ENCODE measurements around the gene SEMA5A.

Gene SEMA5A

GRCh38 chr5:9399094-9399493, 146.8 kb downstream of the SEMA5A start:
- in situ Hi-C loops (cut with MboI; ENCODE audit: low pct_unique_long_range_greater_than_20kb, low sequenced_read_pairs, unreplicated experiment), result no loop called here
- no peak for DNase-seq (ENCODE audit: low spot score)

GRCh38 chr5:9398227-9398626, 147.6 kb downstream of the SEMA5A start:
- DNase-seq (ENCODE audit: low spot score), result no peak
- in situ Hi-C loops (cut with MboI; ENCODE audit: low pct_unique_long_range_greater_than_20kb, low sequenced_read_pairs, unreplicated experiment), result no loop called here
- no peak for TF ChIP-seq CTCF (IDR thresholded peaks at IDR 0.05; ENCODE audit: extremely low read depth, insufficient read depth, missing control alignments)

More at GRCh38 chr5:9399094-9399493, 146.8 kb downstream of the SEMA5A start:
- no peak for TF ChIP-seq CTCF (IDR thresholded peaks at IDR 0.05; ENCODE audit: extremely low read depth, insufficient read depth, missing control alignments)

GRCh38 chr5:9396285-9396770, 149.5 kb downstream of the SEMA5A start:
- TF ChIP-seq CTCF (IDR thresholded peaks at IDR 0.05; ENCODE audit: extremely low read depth, insufficient read depth, missing control alignments), result no peak
- no peak for DNase-seq (ENCODE audit: low spot score)
- in situ Hi-C loops (cut with MboI; ENCODE audit: low pct_unique_long_range_greater_than_20kb, low sequenced_read_pairs, unreplicated experiment), result no loop called here

- DNase-seq (ENCODE audit: low spot score), result no peak
- in situ Hi-C loops (cut with MboI; ENCODE audit: low pct_unique_long_range_greater_than_20kb, low sequenced_read_pairs, unreplicated experiment), result no loop called here
- no peak for TF ChIP-seq CTCF (IDR thresholded peaks at IDR 0.05; ENCODE audit: extremely low read depth, insufficient read depth, missing control alignments)
Measured at GRCh38 chr5:9395706-9396105, 150.2 kb downstream of the SEMA5A start.

- TF ChIP-seq CTCF (IDR thresholded peaks at IDR 0.05; ENCODE audit: extremely low read depth, insufficient read depth, missing control alignments), result no peak
Measured at GRCh38 chr5:9394221-9394620, 151.7 kb downstream of the SEMA5A start.

GRCh38 chr5:9392625-9393024, 153.2 kb downstream of the SEMA5A start:
- TF ChIP-seq CTCF (IDR thresholded peaks at IDR 0.05; ENCODE audit: extremely low read depth, insufficient read depth, missing control alignments), result no peak
- in situ Hi-C loops (cut with MboI; ENCODE audit: low pct_unique_long_range_greater_than_20kb, low sequenced_read_pairs, unreplicated experiment), result no loop called here

More at GRCh38 chr5:9394221-9394620, 151.7 kb downstream of the SEMA5A start:
- DNase-seq (ENCODE audit: low spot score), result no peak
- in situ Hi-C loops (cut with MboI; ENCODE audit: low pct_unique_long_range_greater_than_20kb, low sequenced_read_pairs, unreplicated experiment), result no loop called here

GRCh38 chr5:9391080-9391479, 154.8 kb downstream of the SEMA5A start:
- DNase-seq (ENCODE audit: low spot score), result no peak
- no peak for TF ChIP-seq CTCF (IDR thresholded peaks at IDR 0.05; ENCODE audit: extremely low read depth, insufficient read depth, missing control alignments)
- in situ Hi-C loops (cut with MboI; ENCODE audit: low pct_unique_long_range_greater_than_20kb, low sequenced_read_pairs, unreplicated experiment), result no loop called here

More at GRCh38 chr5:9392625-9393024, 153.2 kb downstream of the SEMA5A start:
- no peak for DNase-seq (ENCODE audit: low spot score)

Data from GM13977 (cell line).